NCI-H1092 treated with DMSO at 0.1 percent for 48 hours (cell line): Measurements from ENCODE around the gene UBR3.
A peak's percentile ranks its signal among the peaks of the same experiment; 100 is the strongest.
"Not testable (repeated sequence)": the region's sequence is repeated elsewhere in the genome, so short reads cannot be mapped to it uniquely, and the experiment has no call there.

Experiments
- DNase-seq: peaks from one replicate; lab custom pipeline; 2025; lab: John Stamatoyannopoulos, UW

Gene UBR3

DNA sequence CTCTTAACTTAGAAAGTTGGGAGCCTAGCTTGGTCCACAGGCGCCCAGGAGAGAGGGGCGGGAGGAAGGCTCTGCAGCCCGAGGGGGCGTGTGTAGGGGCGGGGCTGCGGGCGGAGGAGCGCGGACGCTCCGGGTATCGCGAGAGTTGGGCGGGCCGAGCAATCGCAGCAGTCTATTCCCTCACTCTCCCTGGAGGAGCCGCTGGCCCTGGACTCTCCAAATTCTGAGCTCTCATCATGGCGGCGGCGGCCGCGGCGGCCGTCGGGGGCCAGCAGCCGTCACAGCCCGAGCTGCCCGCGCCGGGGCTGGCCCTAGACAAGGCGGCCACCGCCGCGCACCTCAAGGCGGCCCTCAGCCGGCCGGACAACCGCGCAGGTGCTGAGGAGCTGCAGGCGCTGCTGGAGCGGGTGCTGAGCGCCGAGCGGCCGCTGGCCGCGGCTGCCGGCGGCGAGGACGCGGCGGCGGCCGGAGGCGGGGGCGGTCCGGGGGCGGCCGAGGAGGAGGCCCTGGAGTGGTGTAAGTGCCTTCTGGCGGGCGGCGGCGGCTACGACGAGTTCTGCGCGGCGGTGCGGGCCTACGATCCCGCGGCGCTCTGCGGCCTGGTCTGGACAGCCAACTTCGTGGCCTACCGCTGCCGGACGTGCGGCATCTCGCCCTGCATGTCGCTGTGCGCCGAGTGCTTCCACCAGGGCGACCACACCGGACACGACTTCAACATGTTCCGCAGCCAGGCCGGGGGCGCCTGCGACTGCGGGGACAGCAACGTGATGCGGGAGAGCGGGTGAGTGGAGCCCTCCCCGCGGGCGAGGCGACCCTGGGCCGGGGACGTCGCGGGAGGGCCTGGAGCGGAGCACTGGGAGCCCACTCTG lies at the start of gene UBR3:
Gene UBR3, plus strand, starts transcription at position 183 of the 869 bp plus-strand sequence. Its CDS starts 54 bp downstream, at position 237.
- DNase-seq, result peak; percentile 87

DNA sequence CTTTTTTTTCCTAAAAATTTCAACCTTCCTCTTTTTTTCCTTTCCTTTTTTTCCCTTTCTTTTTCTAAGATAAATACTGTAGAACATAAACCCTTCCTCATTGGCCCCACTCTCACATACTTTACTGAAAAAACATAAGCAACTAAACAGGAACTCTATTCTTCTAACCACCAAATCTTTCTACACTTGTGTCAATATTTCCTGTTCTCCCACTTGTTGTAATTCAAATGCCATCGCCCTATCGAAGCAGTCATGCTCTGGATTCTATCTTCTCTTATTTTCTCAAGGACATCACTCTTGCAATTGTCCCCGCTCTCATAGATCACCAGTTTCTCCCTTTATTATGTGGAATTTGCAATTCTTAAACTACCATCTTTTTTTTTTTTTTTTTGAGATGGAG lies 48.8 kb upstream of the UBR3 start:
- DNase-seq, result no peak

- no peak for DNase-seq
Observed at GRCh38 chr2:169781249-169782013, 45.8 kb upstream of the UBR3 start.

DNA sequence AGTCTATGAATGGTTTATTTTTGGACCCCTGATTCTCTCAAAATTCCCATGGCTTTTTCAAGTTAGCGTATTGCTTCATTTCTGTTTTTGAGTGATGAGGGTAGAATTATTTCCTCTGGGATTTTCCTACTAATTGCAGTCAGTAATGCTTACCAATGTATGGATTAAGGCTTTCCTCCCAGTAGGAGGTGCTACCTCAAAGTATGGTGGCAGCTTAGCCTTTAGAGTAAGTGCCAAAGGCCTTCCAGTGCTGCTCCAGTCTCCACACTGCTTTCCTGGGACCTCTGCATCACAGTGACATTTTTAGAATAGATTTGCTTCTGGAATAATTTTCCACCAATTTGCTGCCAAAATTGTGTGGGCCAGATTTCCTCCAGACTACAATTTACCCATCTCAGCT lies 44.7 kb upstream of the UBR3 start:
- no peak for DNase-seq

- DNase-seq, result no peak
Observed at GRCh38 chr2:169790581-169790980, 36.7 kb upstream of the UBR3 start.

DNA sequence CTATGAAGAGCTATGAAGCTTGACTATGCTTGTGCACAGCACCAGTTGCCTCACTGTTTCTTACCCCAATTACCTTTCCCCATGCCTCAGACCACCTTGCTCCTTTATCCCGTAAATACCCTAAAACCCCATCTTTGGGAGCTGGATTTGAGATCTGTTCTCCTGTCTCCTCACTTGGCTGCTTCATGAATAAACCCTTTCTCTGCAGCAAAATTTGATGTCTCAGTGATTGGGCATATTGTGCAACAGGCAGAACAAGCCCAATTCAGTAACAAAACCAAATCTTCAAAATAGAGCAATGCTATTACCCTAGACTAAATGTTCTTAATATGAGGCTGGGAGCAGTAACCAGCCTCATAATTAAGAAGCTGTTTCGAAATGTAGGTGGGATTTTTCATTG lies 32.1 kb upstream of the UBR3 start:
- DNase-seq, result no peak

- DNase-seq, result no peak
Observed at GRCh38 chr2:169796441-169796840, 30.8 kb upstream of the UBR3 start.

GRCh38 chr2:169797601-169798000 lies 29.7 kb upstream of the UBR3 start:
- no peak for DNase-seq

- no peak for DNase-seq
Observed at GRCh38 chr2:169798397-169798717, 28.9 kb upstream of the UBR3 start.

GRCh38 chr2:169798718-169799592 lies 28.3 kb upstream of the UBR3 start, which contains the start of gene SSB:
TSS of gene SSB (plus strand) at chr2:169798871. CDS start at chr2:169800961, 2,090 bp downstream.
- DNase-seq, result peak; percentile 78

- no peak for DNase-seq
Observed at GRCh38 chr2:169803480-169803879, 23.8 kb upstream of the UBR3 start.

- DNase-seq, result no peak
Observed at GRCh38 chr2:169806586-169806985, 20.7 kb upstream of the UBR3 start.

DNA sequence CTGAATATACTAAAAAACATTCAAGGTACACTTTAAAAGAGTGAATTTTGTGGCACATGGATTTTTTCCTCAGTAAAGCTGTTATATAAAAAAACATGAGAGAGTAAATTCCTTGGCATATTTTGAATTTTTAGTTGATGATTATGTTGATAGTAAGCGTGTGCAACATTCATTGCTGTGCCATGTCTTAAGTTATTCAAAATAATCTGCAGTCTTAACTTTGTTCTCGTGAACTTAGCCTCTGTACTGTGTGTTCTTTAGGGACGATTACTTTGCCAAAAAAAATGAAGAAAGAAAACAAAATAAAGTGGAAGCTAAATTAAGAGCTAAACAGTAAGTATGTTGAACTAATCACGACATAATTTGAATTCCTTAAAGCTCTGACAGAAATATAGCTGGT lies 19.0 kb upstream of the UBR3 start:
- DNase-seq, result no peak

GRCh38 chr2:169815849-169816248 lies 11.4 kb upstream of the UBR3 start:
- DNase-seq, result no peak

DNA sequence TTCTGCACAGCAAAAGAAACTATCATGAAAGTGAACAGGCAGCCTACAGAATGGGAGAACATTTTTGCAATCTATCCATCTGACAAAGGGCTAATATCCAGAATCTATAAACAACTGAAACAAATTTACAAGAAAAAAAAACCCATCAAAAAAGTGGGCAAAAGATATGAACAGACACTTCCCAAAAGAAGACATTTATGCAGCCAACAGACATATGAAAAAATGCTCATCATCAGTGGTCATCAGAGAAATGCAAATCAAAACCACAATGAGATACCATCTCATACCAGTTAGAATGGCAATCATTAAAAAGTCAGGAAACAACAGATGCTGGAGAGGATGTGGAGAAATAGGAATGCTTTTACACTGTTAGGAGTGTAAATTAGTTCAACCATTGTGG lies 10.3 kb upstream of the UBR3 start:
- not testable (repeated sequence) for DNase-seq

DNA sequence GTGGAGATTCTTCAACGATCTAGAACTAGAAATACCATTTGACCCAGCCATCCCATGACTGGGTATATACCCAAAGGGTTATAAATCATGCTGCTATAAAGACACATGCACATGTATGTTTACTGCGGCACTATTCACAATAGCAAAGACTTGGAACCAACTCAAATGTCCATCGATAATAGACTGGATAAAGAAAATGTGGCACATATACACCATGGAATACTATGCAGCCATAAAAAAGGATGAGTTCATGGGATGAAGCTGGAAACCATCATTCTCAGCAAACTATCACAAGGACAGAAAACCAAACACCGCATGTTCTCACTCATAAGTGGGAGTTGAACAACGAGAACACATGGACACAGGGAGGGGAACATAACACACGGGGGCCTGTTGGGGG lies 9.9 kb upstream of the UBR3 start:
- DNase-seq, result not testable (repeated sequence)

DNA sequence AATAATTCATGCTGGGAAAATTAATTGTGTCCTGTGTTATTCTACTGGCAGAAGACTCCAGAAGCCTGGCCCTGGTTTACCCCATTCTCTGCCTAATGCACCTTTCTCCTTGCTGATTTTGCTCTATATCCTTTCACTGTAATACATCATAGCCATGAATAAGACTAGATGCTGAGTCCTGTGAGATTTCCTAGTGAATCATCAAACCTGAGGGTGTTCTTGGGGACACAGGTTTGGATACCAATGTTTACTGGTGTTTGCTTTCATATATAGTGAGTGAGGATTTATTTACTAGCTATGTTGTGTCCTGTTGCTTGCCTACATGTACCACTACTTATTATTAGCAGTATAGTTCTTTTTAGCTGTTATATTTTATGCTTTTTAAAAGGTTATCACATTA lies 9.0 kb upstream of the UBR3 start:
- no peak for DNase-seq

- no peak for DNase-seq
Observed at GRCh38 chr2:169819106-169819505, 8.1 kb upstream of the UBR3 start.

- DNase-seq, result not testable (repeated sequence)
Observed at GRCh38 chr2:169820101-169820500, 7.2 kb upstream of the UBR3 start.

GRCh38 chr2:169822036-169822435 lies 5.2 kb upstream of the UBR3 start:
- no peak for DNase-seq

- DNase-seq, result no peak
Observed at GRCh38 chr2:169822785-169823392, 4.4 kb upstream of the UBR3 start.

DNA sequence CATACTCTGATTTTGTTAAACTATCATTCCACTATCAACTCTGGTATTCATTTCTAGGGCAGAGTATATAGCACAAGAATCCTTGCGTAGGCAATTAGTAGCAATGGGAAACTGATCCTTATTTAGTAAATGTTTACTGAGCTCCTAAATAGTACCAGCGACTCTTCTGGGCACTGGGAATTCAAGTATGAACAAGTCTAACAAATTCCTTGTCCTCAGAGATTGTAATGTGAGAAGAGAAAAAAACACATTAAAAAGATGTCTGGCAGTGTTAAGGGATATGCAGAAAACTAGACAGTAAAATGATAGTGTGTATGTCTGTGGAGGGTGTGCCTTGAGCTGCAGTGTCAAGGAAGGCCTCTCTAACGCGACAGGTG lies 3.3 kb upstream of the UBR3 start:
- DNase-seq, result no peak
